ENCODE data around the gene TAGAP.

Gene TAGAP

DNA sequence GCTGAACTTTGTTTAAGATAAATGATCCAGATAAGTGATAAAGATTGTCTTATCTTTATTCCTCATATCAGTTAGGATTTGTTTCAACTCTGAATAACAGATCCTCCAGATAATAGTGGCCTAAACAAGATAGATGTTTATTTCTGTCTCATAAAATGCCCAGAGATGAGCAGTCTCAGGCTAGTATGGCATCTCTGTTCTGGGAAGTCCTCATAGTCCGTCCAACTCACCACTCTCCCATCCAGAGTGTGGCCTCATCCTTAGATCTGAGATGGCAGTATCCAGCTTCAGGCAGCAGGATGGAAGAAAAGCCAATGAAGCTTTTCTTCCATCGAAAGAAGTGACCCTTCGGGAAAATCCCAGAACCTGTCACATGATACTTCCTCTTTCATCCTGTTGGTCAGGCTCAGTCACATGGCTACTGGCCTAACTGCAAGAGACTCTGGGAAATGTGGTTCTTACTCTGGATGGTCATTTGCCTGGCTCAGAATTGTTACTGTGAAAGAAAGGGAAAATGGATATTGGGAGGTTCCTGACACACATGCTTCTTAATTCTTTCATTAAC, 29.4 kb upstream of the TAGAP start:
- no peak for DNase-seq (ENCODE audit: extremely low read depth in 1 of 2, low read depth in 1 of 2)

DNA sequence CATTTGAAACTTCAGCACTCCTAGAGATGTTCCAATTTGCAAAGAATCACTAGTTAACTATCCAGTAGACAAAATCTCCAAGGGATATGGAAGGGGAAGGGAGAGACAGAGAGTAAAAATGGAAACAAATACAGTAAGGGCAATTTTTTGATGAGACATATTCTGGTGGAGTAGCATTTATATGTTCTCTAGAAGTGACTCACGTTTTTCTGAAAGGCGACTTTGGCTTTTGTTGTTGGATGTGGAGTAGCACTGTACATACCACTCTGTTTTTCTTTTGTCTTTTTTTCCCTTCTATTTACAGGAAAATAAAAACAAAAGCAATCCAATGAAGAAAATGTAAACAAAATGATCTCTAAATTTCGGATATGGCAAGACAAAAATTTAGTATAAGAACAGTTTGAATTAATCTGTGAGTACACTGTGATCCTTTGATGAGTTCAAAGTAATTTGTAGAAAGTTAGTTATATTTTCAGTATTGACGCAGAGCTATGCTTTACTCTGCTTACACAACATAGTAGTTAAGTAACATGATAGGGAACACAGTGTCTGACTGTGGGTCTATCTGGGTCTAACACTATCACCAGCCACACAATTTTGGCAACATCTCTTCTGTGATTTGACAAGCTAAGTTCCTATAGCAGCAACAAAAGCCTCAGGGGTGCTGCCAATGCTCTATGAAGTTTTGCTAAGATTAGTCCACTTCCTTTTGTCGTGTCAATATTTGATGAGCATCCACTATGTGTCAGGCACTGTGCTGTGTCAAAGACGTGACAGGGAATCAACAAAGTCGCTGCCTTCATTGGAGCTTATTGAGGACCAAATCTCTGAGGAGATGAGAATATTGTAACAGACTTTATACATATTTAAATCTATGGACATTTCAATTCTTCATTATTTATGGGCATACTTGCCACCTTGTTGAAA, 27.3 kb upstream of the TAGAP start:
- no peak for DNase-seq (ENCODE audit: extremely low read depth in 1 of 2, low read depth in 1 of 2)

DNA sequence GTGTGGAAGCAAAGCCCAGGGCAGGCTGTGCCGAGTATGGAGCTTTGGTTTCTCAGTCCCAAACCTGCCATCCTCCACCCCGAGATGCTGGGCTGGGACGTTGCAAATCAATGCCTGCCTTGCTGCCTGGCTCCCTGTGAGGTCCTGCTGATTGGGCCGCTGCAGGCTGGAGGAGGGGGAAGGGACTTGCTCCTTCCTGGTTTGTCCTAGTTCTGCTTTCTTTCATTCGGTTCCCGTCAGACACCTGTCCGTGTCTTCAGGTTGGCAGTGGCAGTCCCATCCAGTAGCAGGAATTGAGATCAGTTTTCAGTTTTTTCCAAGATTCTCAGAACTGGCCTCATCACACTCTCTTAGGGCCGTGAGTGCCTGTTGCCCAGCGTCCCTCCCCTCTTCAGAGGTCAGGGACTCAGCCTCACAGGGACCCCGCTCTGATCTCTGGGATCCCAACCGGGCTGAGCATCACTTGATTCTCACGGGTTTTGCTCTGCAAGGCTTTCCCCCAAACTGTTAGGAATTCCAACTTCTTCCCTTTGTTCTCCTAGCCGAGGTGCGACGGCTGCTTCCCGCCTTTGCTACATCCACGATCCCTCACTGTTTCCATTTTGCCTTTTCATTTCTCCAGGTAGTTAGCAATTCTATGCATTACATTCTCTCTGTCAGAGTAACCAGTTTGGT, 24.2 kb upstream of the TAGAP start:
- DNase-seq (ENCODE audit: extremely low read depth in 1 of 2, low read depth in 1 of 2): no peak

DNA sequence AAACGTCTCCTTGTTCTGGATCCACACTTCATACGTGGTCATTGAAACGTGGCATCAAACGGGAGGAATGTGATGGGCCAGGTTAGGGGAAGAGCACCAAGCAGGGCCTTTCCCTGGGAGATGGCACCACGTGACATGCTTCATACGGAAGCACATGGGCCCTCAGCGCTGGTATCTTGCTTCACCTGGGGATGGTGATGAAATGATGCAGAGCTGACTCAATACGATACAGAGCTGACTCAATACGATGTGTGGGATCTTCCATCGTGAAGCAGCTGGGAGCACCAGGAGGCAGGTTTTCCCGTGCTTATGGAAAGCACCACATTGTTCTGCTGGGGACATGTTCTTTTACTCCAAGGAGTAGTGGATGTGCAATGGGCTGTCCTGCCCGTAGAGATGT, 22.5 kb upstream of the TAGAP start:
- no peak for DNase-seq (ENCODE audit: extremely low read depth in 1 of 2, low read depth in 1 of 2)

DNA sequence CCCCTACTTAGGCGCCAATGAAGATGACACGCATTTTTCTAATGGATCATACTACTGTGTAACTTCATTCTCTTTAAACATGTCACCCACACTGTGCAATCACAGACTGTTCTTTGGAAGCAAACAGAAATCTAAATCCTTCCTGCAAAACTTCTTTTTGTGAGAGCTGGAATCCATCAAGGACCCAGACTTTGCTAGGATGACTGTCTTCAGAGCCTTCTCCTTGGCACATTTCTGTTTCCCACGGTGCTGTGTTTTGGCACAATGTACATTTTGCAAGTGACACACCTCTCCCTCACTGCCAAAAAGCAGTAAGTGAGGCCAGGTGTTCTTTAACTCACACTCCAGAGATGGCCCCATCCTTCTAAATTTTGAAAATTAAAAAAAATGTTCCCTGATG, 21.7 kb upstream of the TAGAP start:
- no peak for DNase-seq (ENCODE audit: extremely low read depth in 1 of 2, low read depth in 1 of 2)

DNA sequence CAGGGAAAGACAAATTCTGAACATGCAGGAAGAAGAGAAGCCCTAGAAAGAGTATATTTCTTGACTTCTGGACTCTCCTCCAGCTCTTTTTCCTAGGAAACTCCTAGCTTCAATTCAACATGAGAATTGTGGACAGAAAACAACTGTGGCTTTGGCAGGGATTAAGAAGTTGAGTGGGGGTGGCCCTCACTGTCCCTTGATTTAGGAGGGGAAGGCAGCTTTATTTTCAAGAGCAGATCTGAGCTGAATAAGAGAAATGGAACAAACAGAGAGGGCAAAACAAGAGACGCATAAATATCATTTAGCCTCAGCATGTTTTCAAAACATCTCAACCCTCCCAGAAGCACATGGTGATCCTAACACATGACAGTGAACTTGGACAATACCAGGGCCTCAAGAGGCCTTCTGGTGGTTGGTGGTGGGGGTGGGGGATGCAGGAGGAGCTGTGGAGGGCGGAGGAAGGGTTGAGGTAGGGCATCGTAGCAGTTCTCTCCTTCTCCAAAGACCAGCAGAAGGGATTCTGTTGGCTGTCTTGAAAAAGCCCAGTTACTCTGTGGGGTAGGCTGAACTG, 21.1 kb upstream of the TAGAP start:
- DNase-seq (ENCODE audit: extremely low read depth in 1 of 2, low read depth in 1 of 2): no peak

DNA sequence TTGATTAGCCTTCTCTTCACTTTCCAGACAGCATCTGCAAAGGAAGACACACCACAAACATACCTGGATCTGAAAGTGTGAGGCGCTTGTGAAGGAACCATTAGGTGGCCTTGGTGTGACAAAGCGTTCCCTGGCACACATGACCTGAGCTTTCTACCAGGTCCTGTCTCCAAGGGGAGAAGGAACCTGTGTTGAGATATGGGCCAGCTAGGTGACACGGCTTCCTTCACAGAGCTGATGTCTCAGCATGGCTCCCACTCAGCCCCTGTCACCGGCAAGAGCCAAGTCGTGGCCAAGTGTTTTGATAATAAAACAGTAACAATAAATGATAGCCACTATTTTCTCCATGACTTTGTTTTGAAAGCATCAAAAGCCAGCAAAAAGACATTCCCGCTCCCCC, 20.3 kb upstream of the TAGAP start:
- no peak for DNase-seq (ENCODE audit: extremely low read depth in 1 of 2, low read depth in 1 of 2)

DNA sequence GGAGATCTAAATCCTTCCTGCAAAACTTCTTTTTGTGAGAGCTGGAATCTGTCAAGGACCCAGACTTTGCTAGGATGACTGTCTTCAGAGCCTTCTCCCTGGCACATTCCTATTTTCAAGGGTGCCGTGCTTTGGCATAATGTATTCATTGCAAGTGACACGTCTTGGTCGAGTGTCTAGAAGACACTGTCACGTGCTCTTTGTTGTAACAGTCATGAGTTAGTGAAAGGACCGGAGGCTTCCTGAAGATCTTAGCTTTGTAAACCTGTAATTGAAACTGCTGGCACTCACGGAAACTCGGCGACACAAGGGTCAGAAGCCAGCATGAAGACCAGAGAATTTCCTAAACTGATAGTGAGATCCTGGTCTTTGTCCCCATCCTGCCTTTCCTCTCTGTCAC, 19.7 kb upstream of the TAGAP start:
- DNase-seq (ENCODE audit: extremely low read depth in 1 of 2, low read depth in 1 of 2): no peak

DNA sequence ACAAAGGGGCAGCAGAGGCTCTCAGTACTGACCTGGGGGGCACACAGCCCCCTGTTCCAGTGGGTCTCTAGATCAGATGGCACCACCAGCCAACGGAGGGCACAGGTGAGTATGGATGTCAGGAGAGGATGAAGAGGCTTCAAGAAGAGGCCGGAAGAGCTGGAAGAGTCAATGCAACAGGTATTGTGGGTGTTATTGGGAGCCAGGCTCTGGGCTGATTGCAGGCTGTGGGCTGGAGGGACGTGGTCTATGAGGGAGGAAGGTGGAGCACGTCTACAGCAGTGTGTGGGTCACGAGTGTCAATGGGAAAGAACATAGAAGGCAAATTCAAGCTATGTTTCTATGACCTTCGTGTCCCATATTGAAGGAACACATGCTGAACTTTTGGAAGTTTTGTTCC, 18.8 kb upstream of the TAGAP start:
- no peak for DNase-seq (ENCODE audit: extremely low read depth in 1 of 2, low read depth in 1 of 2)

DNA sequence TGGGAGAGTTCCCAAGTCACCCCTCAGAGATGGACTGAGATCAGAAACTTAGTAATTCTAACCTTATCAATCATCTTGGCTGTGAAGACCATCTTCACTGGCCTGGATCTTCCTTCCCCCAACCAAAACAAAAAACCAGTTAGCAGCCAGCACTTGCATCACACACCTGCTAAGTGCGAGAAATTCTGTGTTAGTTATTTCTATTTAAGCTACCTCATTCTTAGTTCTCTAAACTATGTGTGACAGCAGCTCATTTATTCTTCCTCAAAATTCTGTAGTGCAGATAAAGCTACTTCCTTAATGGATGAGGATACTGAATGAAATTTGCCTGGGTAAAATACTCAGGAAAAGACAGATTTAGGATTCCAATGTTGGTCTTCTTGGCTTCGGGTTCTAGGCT, 18.2 kb upstream of the TAGAP start:
- DNase-seq (ENCODE audit: extremely low read depth in 1 of 2, low read depth in 1 of 2): no peak

DNA sequence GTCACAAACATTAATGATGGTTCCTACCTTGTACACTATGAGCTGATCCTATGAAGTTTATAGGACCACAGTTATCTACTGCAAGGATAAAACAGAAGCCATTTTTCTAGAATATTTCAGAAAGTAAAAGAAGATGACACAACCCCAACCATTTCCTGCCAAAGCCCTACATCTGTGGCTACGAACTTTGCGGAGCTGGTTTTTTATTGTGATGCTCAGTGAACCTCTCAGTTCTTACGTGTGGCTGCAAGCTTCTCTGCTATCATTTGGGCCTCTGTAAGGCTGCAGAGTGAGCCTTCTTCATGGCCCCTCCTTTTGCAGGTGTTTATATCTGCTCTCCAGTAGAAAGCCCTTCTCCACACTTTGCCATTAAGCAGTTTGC, 17.8 kb upstream of the TAGAP start:
- peak in 1 of 2 donors; percentile 57 for DNase-seq (ENCODE audit: extremely low read depth in 1 of 2, low read depth in 1 of 2)

DNA sequence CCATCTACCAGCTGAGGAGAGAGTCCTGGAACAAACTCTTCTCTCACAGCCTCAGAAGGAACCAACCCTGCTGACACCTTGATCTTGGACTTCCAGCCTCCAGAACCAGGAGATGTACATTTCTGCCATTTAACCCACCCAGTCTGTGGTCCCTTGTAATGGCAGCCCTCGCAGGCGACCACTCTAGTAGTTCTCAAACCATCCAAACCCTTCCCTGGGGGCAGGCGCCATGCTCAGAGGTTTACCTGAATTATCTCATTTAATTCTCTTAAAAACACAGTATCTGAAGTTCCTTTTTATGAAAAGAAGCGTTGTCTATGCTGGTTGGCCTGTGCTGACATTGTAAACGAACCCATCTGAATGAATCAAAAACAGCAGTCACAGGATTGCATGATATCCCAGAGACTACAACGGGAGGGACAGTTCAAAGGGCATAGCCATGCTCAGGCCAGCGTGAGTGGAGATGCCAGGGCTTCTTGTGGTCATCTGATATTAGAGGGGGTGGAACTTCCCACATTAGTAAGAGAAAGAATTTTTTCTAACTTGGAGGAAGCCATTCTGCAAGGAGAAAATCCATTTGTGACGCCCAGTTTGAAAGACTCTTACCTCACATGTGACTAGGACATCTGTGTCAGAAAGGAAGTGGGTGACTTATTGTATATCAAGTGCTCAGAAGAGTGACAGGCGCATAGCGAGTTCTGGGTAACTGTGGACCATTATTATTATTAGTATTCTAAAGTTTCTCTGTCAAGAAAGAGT, 17.2 kb upstream of the TAGAP start:
- no peak for DNase-seq (ENCODE audit: extremely low read depth in 1 of 2, low read depth in 1 of 2)

DNA sequence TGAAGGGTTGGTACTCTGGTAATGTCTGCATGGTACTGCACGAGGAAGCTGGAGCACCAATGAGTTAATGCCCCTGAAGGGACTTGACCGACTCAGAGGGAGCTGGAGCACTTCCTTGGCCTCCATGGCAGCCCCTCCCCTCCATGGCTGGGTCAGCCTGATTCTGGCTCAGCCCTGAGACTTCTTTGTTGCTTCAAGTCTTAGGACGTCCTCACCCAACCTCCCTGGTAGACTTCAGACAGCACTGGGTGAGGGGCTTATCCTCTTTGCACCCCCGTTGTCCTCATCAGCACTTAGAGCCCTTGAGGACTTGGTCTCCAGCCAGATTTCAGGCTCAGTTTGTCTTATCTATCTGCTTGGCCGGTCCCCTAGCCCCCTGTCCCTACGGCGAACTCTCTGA, 16.4 kb upstream of the TAGAP start:
- no peak for DNase-seq (ENCODE audit: extremely low read depth in 1 of 2, low read depth in 1 of 2)

DNA sequence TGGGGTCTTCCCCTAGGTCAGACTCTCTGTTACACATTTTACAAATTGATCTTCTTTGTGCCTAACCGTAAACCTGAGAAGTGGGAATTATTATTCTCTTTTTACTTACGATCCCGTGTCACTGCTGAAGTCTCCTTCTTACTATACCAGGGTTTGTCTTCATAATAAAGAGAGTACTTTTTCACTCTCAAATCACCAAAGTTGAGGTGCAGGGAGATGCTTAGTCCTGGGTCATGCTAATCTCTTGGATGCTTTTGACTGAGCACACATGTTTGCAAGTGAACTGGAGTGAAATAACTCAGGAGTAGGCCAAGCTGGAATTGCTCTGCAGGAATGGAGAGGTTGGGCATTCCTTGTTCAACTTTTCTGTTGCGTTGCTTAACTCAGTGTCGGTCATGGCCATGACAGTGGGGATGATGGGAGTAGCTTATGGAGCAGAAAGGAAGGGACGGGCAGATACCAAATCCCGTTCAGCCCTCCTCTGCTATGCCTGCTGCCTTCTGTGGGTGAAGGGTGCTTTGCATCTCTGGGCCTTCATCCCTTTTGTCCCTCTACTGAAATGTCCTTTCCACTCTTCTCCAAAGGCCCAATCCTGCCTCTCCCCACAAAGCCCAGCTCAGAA, 15.2 kb upstream of the TAGAP start:
- no peak for DNase-seq (ENCODE audit: extremely low read depth in 1 of 2, low read depth in 1 of 2)

DNA sequence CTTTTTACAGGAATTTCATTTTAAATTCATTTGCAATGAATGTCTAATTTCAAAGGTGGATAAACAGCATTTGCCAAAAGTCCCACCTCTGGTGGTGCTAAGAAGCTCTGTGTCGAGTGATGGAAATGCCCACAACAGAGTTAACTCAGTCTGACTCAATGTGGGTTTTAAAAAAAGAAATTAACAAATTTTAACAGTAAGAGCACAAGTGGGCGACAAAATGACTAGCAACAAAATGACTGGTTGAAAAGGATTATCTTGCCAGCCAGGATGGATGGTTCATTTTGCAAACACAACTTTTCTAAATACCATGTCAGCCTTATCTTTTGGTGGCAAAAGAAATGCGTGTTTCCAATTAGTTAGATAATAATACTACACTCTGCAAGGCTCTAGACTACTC, 14.3 kb upstream of the TAGAP start:
- DNase-seq (ENCODE audit: extremely low read depth in 1 of 2, low read depth in 1 of 2): no peak

DNA sequence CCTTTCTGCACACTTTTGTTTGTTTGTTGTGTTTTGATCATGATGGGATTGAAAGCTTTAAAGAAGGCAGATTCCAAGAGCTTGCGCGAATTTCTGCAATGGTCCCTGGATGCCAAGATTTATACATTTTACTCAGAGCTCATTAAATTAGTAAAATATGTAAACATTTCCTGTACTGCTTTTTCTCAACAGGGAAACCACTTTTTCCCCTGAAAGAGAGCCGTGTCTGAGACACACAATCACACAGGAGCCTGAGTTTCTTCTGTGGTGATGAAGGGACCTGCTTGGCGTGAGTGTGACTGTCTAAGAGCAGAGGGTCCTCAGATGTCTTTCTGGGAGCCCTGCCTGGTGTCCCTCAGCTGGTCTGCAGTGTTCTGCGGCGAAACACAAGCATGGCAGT, 12.1 kb upstream of the TAGAP start:
- DNase-seq (ENCODE audit: extremely low read depth in 1 of 2, low read depth in 1 of 2): no peak

DNA sequence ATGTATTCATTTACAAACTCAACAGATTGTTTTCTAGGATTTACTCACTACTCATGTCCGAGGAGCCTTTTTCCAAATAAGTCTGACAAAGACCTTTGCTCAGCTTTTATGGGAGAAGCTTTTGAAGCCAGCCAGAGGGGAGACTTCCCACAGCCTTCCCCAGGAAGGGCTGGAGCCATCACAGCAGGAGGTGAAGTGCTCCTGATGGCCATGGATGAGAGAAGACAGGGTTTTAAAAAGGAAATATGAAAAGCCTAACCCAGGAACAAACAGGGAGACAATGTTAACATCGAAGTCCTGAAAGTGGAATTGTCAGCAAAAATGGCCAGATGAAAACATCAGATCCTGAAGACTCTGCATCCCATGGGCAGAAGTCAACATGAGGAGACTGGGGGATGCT, 11.6 kb upstream of the TAGAP start:
- DNase-seq (ENCODE audit: extremely low read depth in 1 of 2, low read depth in 1 of 2): no peak

DNA sequence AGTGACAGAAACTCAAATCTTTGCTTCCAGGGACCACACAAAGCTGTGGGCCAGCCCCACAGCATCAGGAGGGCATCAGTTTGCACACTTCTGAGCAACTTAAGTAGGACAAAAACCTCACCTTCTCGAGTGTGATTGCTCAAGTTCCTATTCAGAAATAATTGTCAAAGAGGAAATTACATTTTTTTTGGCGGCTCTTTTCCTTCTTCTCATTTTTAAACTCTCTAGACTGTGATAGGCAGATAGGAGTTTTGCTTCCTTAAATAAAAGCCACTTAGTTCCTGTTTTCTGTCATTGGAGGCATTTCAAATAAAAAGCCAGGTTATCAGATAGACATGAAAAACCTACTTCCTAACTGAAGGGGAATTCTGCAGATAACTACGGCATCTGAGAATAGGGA, 11.2 kb upstream of the TAGAP start:
- DNase-seq (ENCODE audit: extremely low read depth in 1 of 2, low read depth in 1 of 2): no peak

DNA sequence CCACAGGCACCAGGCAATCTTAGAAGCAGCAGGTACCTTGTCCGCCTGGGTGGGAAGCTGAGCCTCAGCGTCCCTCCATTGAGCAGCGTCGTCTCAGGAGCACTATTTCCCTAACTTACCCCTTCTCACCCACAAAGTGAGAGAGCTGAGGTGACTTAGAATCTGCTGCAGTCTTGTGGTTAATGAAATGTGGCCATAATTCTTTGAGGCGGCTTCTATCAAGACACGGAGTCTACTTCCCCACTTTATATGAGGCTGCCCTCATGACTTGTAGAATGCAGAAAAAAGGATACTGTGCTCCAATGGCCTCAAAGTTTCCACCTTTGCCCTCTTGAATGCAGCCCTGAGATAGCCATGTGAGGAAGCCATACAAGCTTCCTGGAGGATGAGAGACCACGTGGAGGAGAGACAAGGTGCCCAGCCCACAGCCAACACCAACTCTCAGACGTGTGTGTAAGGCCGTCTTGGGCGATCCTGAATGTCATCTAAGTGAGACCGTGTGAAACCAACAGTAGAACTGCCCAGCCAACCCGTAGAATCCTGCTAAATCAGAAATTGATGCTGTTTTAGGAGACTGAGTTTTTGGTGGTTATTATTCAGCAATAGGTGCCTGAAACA, 9.1 kb upstream of the TAGAP start:
- DNase-seq (ENCODE audit: extremely low read depth in 1 of 2, low read depth in 1 of 2): no peak

DNA sequence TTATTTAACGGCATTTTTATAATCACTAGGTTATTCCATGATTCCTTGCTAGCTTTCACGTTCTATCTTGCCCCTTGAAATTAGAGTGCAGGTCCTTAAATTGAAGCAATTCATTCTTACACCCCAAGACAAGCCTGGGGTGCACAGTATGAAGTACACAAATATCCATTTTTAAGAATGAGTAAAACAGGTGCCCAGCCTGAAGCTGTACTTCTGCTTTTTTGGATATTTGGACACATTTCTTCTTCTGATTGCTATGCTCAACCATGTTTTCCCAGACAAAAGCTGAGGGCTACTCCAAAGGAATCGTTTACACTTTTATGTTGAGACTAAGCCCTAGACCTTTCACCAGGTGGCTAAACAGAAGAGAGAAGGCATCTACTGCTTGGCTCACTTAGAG, 7.9 kb upstream of the TAGAP start:
- DNase-seq (ENCODE audit: extremely low read depth in 1 of 2, low read depth in 1 of 2): no peak

All from stimulated activated CD8-positive, alpha-beta memory T cell treated with anti-CD3 and anti-CD28 coated beads, Interleukin-7, amount 100 ng/mL, for 48 hours (primary cell).